AG04450 (cell line): Measurements from ENCODE around the gene POLA2. TPM values are rescaled to one million over a fixed set of nuclear protein-coding genes. Genes with fewer than 3 reads are reported as not detected.

ENCODE experiments used
- CTCF ChIA-PET: fragments of 300-600, 350-600 bp; formaldehyde crosslinking; extraction: SDS; loops from one replicate; lab custom pipeline; 2022; ENCODE audit warnings: antibody characterized with exemption, inconsistent platforms; lab: Charles Lee
- POLR2A ChIA-PET: fragments of 350-600 bp; formaldehyde crosslinking; extraction: SDS; loops from one replicate; lab custom pipeline; 2021; ENCODE audit warnings: antibody characterized with exemption, inconsistent platforms; lab: Yijun Ruan, JAX
- DNase-seq: peaks from one replicate; pipeline ENCODE4 v3.0.0-alpha.2; 2011; ENCODE audit warnings: low read depth, low spot score
- H3K27ac ChIP-seq: one replicate; pipeline ENCODE4 v1.5.1; 2012; ENCODE audit warnings: low read depth, low read length, control low read depth
- H3K27me3 ChIP-seq: one replicate; pipeline ENCODE4 v1.6.0; 2012; ENCODE audit warnings: low read length; ENCODE audit not compliant: control insufficient read depth, insufficient read depth
- H3K4me3 ChIP-seq: 2 replicates; pipeline ENCODE4 v1.5.1; 2011; ENCODE audit warnings: mild to moderate bottlenecking, low read depth, low read length, control low read depth
- H3K9me3 ChIP-seq: 2 replicates; pipeline ENCODE4 v1.5.1; 2012; ENCODE audit warnings: low read length; ENCODE audit not compliant: control insufficient read depth, insufficient read depth
- CTCF ChIP-seq: IDR thresholded peaks from 2 replicates; pipeline ENCODE4 v1.5.1; 2011; ENCODE audit warnings: low read depth, low read length, control low read depth, inconsistent platforms
- polyA plus RNA-seq: library from polyadenylated mRNA; depleted of rRNA; stranded (reverse); fragments of >200 nt; gene quantifications from 2 replicates; pipeline ENCODE4 v1.2.3, GENCODE V29; 2011

Gene POLA2
- polyA plus RNA-seq, 1 experiment = 14.1 TPM

- ChIA-PET POLR2A (interaction anchor here (0.7 to 1.6 kb wide), 3 partner anchors 17 to 30 kb away, joined by 3 to 20 read pairs (median 7); partner anchors contain the start of gene CDC42EP2), CTCF (interaction anchor here (0.6 to 2.7 kb wide), 4 partner anchors 17 to 54 kb away, joined by 3 to 10 read pairs (median 6); no protein-coding TSS in a partner anchor)
- Histone ChIP-seq H3K27me3 (no peaks in the 10 kb centered on the region), H3K27ac (peak overlapping the region; percentile 91), H3K9me3 (no peaks in the 10 kb centered on the region; the same call in 1 of the 2 replicates), H3K4me3 (no peak overlapping the region)
- TF ChIP-seq CTCF = no peak
- DNase-seq = no peak
These were observed 37.0 kb downstream of the POLA2 start for GRCh38 chr11:65298655-65299179.

GRCh38 chr11:65300621-65301275, 39.0 kb downstream of the POLA2 start:
- Histone ChIP-seq H3K27ac (peak overlapping the region; percentile 21), H3K9me3 (no peaks in the 10 kb centered on the region; the same call in 1 of the 2 replicates), H3K4me3 (no peak overlapping the region), H3K27me3 (no peaks in the 10 kb centered on the region)
- no peak for DNase-seq
- ChIA-PET POLR2A (no interaction called here), CTCF (no interaction called here)
- TF ChIP-seq CTCF = no peak

GRCh38 chr11:65301491-65302329, 39.9 kb downstream of the POLA2 start:
- TF ChIP-seq CTCF = no peak
- peak overlapping the region; percentile 68 for H3K27ac ChIP-seq
- no peak overlapping the region for H3K4me3 ChIP-seq
- CTCF ChIA-PET = interaction anchor here (1.0 to 3.3 kb wide), 3 partner anchors 13 to 28 kb away, joined by 4 to 16 read pairs (median 12); partner anchors contain the start of gene CDC42EP2
- POLR2A ChIA-PET = interaction anchor here (0.6 to 1.2 kb wide), 9 partner anchors 9 to 121 kb away, joined by 3 to 7 read pairs (median 3); partner anchors contain the start of genes CDC42EP2 and NEAT1
- no peaks in the 10 kb centered on the region; the same call in 1 of the 2 replicates for H3K9me3 ChIP-seq
- no peak for DNase-seq
- no peaks in the 10 kb centered on the region for H3K27me3 ChIP-seq

- ChIA-PET CTCF (interaction anchor here (0.7 to 3.3 kb wide), 4 partner anchors 12 to 59 kb away, joined by 3 to 16 read pairs (median 8); no protein-coding TSS in a partner anchor), POLR2A (no interaction called here)
- no peaks in the 10 kb centered on the region; the same call in 1 of the 2 replicates for H3K9me3 ChIP-seq
- TF ChIP-seq CTCF = no peak
- H3K4me3 ChIP-seq = no peak overlapping the region
- H3K27me3 ChIP-seq = no peaks in the 10 kb centered on the region
- no peak for DNase-seq
- no peak overlapping the region for H3K27ac ChIP-seq
These were observed 41.8 kb downstream of the POLA2 start for GRCh38 chr11:65303555-65303954.
